Measurements from ENCODE around the gene OR5L2.

DNA sequence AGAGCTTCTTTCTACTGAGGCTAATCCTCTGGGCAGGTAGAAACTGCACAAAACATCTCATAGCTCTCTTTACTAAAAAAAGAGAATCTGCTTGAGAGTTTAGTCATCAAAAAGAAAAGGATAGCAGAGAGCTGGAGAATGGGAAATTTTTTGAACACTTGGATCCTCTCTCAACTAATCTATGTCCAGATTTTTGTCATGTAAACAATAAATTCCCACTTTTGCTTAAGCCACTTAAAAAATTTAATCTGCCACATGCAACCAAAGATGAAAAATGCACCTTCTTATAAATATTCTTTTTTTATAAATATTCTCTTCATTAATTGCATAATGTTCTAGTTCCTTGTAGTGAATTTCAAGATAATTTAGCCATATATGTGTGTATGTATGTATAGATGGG is 22.0 kb downstream of the OR5L2 start:
- no peak for TF ChIP-seq POLR2A (IDR thresholded peaks at IDR 0.05)
- TF ChIP-seq, protein P1, sequence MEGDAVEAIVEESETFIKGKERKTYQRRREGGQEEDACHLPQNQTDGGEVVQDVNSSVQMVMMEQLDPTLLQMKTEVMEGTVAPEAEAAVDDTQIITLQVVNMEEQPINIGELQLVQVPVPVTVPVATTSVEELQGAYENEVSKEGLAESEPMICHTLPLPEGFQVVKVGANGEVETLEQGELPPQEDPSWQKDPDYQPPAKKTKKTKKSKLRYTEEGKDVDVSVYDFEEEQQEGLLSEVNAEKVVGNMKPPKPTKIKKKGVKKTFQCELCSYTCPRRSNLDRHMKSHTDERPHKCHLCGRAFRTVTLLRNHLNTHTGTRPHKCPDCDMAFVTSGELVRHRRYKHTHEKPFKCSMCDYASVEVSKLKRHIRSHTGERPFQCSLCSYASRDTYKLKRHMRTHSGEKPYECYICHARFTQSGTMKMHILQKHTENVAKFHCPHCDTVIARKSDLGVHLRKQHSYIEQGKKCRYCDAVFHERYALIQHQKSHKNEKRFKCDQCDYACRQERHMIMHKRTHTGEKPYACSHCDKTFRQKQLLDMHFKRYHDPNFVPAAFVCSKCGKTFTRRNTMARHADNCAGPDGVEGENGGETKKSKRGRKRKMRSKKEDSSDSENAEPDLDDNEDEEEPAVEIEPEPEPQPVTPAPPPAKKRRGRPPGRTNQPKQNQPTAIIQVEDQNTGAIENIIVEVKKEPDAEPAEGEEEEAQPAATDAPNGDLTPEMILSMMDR (IDR thresholded peaks at IDR 0.05): no peak
